ENCODE results near the gene CCDC170.

DNA sequence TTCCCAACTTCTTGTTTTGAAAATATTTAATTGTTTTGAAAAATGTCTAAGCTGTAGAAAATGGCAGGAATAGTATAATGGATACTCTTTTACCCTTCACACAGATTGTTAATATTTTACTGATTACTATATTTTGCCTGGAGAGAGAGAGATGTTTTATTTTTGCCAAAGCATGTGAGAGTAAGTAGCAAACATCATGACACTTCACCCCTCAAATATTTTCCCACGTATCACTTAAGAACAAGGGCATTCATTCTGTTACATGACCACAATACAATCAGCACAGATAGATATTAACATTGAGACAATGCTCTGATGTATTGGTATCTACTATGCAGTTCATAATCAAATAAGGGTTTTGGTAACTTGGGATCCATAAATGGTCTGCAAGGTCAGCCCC, 116.5 kb downstream of the CCDC170 start:
- TF ChIP-seq POLR2AphosphoS5 (IDR thresholded peaks at IDR 0.05; ENCODE audit: low read depth, low read length) (no peak), CTCF (IDR thresholded peaks at IDR 0.05) (no peak), TCF7L2 (IDR thresholded peaks at IDR 0.05; ENCODE audit: low read depth, low read length) (no peak), SIN3A (IDR thresholded peaks at IDR 0.05; ENCODE audit: borderline replicate concordance, insufficient read depth, low read depth, low read length) (no peak)
- TF ChIP-seq, protein P1, sequence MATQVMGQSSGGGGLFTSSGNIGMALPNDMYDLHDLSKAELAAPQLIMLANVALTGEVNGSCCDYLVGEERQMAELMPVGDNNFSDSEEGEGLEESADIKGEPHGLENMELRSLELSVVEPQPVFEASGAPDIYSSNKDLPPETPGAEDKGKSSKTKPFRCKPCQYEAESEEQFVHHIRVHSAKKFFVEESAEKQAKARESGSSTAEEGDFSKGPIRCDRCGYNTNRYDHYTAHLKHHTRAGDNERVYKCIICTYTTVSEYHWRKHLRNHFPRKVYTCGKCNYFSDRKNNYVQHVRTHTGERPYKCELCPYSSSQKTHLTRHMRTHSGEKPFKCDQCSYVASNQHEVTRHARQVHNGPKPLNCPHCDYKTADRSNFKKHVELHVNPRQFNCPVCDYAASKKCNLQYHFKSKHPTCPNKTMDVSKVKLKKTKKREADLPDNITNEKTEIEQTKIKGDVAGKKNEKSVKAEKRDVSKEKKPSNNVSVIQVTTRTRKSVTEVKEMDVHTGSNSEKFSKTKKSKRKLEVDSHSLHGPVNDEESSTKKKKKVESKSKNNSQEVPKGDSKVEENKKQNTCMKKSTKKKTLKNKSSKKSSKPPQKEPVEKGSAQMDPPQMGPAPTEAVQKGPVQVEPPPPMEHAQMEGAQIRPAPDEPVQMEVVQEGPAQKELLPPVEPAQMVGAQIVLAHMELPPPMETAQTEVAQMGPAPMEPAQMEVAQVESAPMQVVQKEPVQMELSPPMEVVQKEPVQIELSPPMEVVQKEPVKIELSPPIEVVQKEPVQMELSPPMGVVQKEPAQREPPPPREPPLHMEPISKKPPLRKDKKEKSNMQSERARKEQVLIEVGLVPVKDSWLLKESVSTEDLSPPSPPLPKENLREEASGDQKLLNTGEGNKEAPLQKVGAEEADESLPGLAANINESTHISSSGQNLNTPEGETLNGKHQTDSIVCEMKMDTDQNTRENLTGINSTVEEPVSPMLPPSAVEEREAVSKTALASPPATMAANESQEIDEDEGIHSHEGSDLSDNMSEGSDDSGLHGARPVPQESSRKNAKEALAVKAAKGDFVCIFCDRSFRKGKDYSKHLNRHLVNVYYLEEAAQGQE (IDR thresholded peaks at IDR 0.05; ENCODE audit: insufficient read depth in 1 of 2, low read depth in 2 of 2, low read length in 1 of 2): no peak

Measured in Panc1 (cell line).